Measurements from ENCODE around the gene THPO.

Gene THPO

GRCh38 chr3:184333700-184334099 lies 44.3 kb downstream of the THPO start:
- no peak for DNase-seq (ENCODE audit: low spot score)

- DNase-seq (ENCODE audit: low spot score), result no peak
Measured at GRCh38 chr3:184333190-184333589, 44.8 kb downstream of the THPO start.

- DNase-seq (ENCODE audit: low spot score), result no peak
Measured at GRCh38 chr3:184332370-184333090, 45.5 kb downstream of the THPO start.

- DNase-seq (ENCODE audit: low spot score), result no peak
Measured at GRCh38 chr3:184328516-184328915, 49.5 kb downstream of the THPO start.

- DNase-seq (ENCODE audit: low spot score), result no peak
Measured at GRCh38 chr3:184327171-184327570, 50.8 kb downstream of the THPO start.

- DNase-seq (ENCODE audit: low spot score), result no peak
Measured at GRCh38 chr3:184325715-184326369, 52.2 kb downstream of the THPO start.

GRCh38 chr3:184325269-184325668 lies 52.7 kb downstream of the THPO start:
- no peak for DNase-seq (ENCODE audit: low spot score)

GRCh38 chr3:184323696-184324095 lies 54.3 kb downstream of the THPO start:
- DNase-seq (ENCODE audit: low spot score), result no peak

GRCh38 chr3:184322731-184323487 lies 55.1 kb downstream of the THPO start:
- DNase-seq (ENCODE audit: low spot score), result no peak

Measured in pons (tissue), 1 donor.